HG03432 (cell line): ENCODE data around the gene FOCAD.

Source experiments
- ATAC-seq: cut with Tn5 transposase; IDR thresholded peaks from one replicate; pipeline ENCODE4 v1.9.1; 2021; ENCODE audit warnings: mild to moderate bottlenecking, moderate library complexity; ENCODE audit not compliant: unreplicated experiment

FOCAD gene

GRCh38 chr9:20870115-20870514, 186.1 kb downstream of the FOCAD start:
- no peak for ATAC-seq

GRCh38 chr9:20872340-20872977, 188.4 kb downstream of the FOCAD start:
- ATAC-seq = no peak

- no peak for ATAC-seq
Observed at GRCh38 chr9:20873240-20873865, 189.3 kb downstream of the FOCAD start.

- ATAC-seq = no peak
Observed at GRCh38 chr9:20880271-20880670, 196.2 kb downstream of the FOCAD start.

GRCh38 chr9:20880675-20881074, 196.6 kb downstream of the FOCAD start:
- ATAC-seq = no peak

GRCh38 chr9:20884985-20885593, 201.0 kb downstream of the FOCAD start:
- peak; percentile 67 for ATAC-seq

GRCh38 chr9:20898885-20899554, 215.0 kb downstream of the FOCAD start:
- no peak for ATAC-seq

GRCh38 chr9:20903212-20903611, 219.2 kb downstream of the FOCAD start:
- no peak for ATAC-seq

GRCh38 chr9:20904995-20905394, 220.9 kb downstream of the FOCAD start:
- no peak for ATAC-seq

- ATAC-seq = no peak
Observed at GRCh38 chr9:20906326-20906725, 222.3 kb downstream of the FOCAD start.

- no peak for ATAC-seq
Observed at GRCh38 chr9:20908461-20908860, 224.4 kb downstream of the FOCAD start.

- no peak for ATAC-seq
Observed at GRCh38 chr9:20914556-20914955, 230.5 kb downstream of the FOCAD start.

- ATAC-seq = no peak
Observed at GRCh38 chr9:20921362-20921761, 237.3 kb downstream of the FOCAD start.

- ATAC-seq = no peak
Observed at GRCh38 chr9:20925256-20926045, 241.4 kb downstream of the FOCAD start.

- no peak for ATAC-seq
Observed at GRCh38 chr9:20929276-20929675, 245.2 kb downstream of the FOCAD start.

GRCh38 chr9:20930836-20931235, 246.8 kb downstream of the FOCAD start:
- ATAC-seq = no peak

GRCh38 chr9:20940447-20941173, 256.6 kb downstream of the FOCAD start:
- peak; percentile 44 for ATAC-seq

- ATAC-seq = peak; percentile 97
Observed at GRCh38 chr9:20941174-20941690, 257.2 kb downstream of the FOCAD start.

GRCh38 chr9:20944507-20944906, 260.4 kb downstream of the FOCAD start:
- ATAC-seq = no peak

GRCh38 chr9:20945269-20945668, 261.2 kb downstream of the FOCAD start:
- no peak for ATAC-seq
